ENCODE measurements around the gene SCGB3A1. TPM values are rescaled to one million over a fixed set of nuclear protein-coding genes. Genes with fewer than 3 reads are reported as not detected.

The SCGB3A1 gene
- total and polyA plus RNA-seq, 2 donors (not counting 1 experiment from before 2014, with no cell fraction given) = not detected

GRCh38 chr5:180628827-180629750 is 37.8 kb upstream of the SCGB3A1 start:
- Mint-ChIP-seq H3K27me3 (no peaks in the 10 kb centered on the region), H3K27ac (no peak overlapping the region), H3K9me3 (ENCODE audit: insufficient read depth) (peaks cover 2% of the 10 kb centered on the region), H3K4me1 (peaks cover 3% of the 10 kb centered on the region), H3K4me3 (no peak overlapping the region)
- Histone ChIP-seq H3K27me3 (replicated peaks in 1 of 4; ENCODE audit: control extremely low read depth in 1 of 4, control insufficient read depth in 3 of 4, insufficient read depth in 4 of 4, low read length in 3 of 4) (no peaks in the 10 kb centered on the region), H3K4me3 (ENCODE audit: control extremely low read depth in 1 of 5, extremely low read depth in 1 of 5, insufficient read depth in 1 of 5, low read depth in 2 of 5, low read length in 4 of 5) (no peak overlapping the region), H4K20me1 (ENCODE audit: control insufficient read depth, insufficient read depth, low read length, poor library complexity, severe bottlenecking) (no peaks in the 10 kb centered on the region), H2AFZ (ENCODE audit: insufficient read depth, low read depth, low read length, poor library complexity, severe bottlenecking) (no peak overlapping the region), H3K27ac (ENCODE audit: low read length in 2 of 2) (no peak overlapping the region), H3K9ac (ENCODE audit: low read length) (no peak overlapping the region), H3K4me2 (replicated peaks; ENCODE audit: low read depth, low read length, poor library complexity, severe bottlenecking) (no peak overlapping the region), H3K4me1 (ENCODE audit: control insufficient read depth in 2 of 2, insufficient read depth in 2 of 2, low read length in 2 of 2) (no peaks in the 10 kb centered on the region), H3K79me2 (ENCODE audit: control insufficient read depth, insufficient read depth, low read length) (no peaks in the 10 kb centered on the region), H3K9me3 (ENCODE audit: control extremely low read depth in 1 of 3, control insufficient read depth in 2 of 3, insufficient read depth in 1 of 3, low read length in 2 of 3) (no peaks in the 10 kb centered on the region), H3K36me3 (replicated peaks in 1 of 2; ENCODE audit: control extremely low read depth in 1 of 2, control insufficient read depth in 1 of 2, extremely low read depth in 1 of 2, insufficient read depth in 2 of 2, low read length in 1 of 2) (no peaks in the 10 kb centered on the region)
- ChIA-PET POLR2A (no interaction called here), CTCF (no interaction called here)
- WGBS (ENCODE audit: insufficient coverage) = 92% methylated on average over 42 of the region's 44 CpGs
- intact Hi-C loops (cut with micrococcal nuclease) = no loop called here
- TF ChIP-seq EZH2 (IDR thresholded peaks at IDR 0.05; ENCODE audit: borderline replicate concordance, insufficient read depth, low read depth, low read length, poor library complexity, severe bottlenecking) = no peak
- TF ChIP-seq CTCF (IDR thresholded peaks at IDR 0.05) = no peak
- ATAC-seq (ENCODE audit: low read depth) (no peak), DNase-seq (no peak)

- intact Hi-C loops (cut with micrococcal nuclease) = no loop called here
- Histone ChIP-seq H3K4me1 (ENCODE audit: control insufficient read depth in 2 of 2, insufficient read depth in 2 of 2, low read length in 2 of 2) (no peaks in the 10 kb centered on the region), H3K4me3 (ENCODE audit: control extremely low read depth in 1 of 5, extremely low read depth in 1 of 5, insufficient read depth in 1 of 5, low read depth in 2 of 5, low read length in 4 of 5) (no peak overlapping the region), H3K4me2 (replicated peaks; ENCODE audit: low read depth, low read length, poor library complexity, severe bottlenecking) (no peak overlapping the region), H3K36me3 (replicated peaks in 1 of 2; ENCODE audit: control extremely low read depth in 1 of 2, control insufficient read depth in 1 of 2, extremely low read depth in 1 of 2, insufficient read depth in 2 of 2, low read length in 1 of 2) (no peaks in the 10 kb centered on the region), H3K79me2 (ENCODE audit: control insufficient read depth, insufficient read depth, low read length) (no peaks in the 10 kb centered on the region), H3K9ac (ENCODE audit: low read length) (no peak overlapping the region), H2AFZ (ENCODE audit: insufficient read depth, low read depth, low read length, poor library complexity, severe bottlenecking) (no peak overlapping the region), H3K27ac (ENCODE audit: low read length in 2 of 2) (no peak overlapping the region), H3K27me3 (replicated peaks in 1 of 4; ENCODE audit: control extremely low read depth in 1 of 4, control insufficient read depth in 3 of 4, insufficient read depth in 4 of 4, low read length in 3 of 4) (no peaks in the 10 kb centered on the region), H4K20me1 (ENCODE audit: control insufficient read depth, insufficient read depth, low read length, poor library complexity, severe bottlenecking) (no peaks in the 10 kb centered on the region), H3K9me3 (ENCODE audit: control extremely low read depth in 1 of 3, control insufficient read depth in 2 of 3, insufficient read depth in 1 of 3, low read length in 2 of 3) (no peaks in the 10 kb centered on the region)
- CTCF ChIA-PET = no interaction called here
- POLR2A ChIA-PET = no interaction called here
- peaks cover 4% of the 10 kb centered on the region for H3K4me1 Mint-ChIP-seq
- TF ChIP-seq CTCF (IDR thresholded peaks at IDR 0.05) = no peak
- TF ChIP-seq EZH2 (IDR thresholded peaks at IDR 0.05; ENCODE audit: borderline replicate concordance, insufficient read depth, low read depth, low read length, poor library complexity, severe bottlenecking) = no peak
- no peak overlapping the region for H3K27ac Mint-ChIP-seq
- 83% methylated on average over 13 of the region's 14 CpGs for WGBS (ENCODE audit: insufficient coverage)
- H3K9me3 Mint-ChIP-seq (ENCODE audit: insufficient read depth) = no peaks in the 10 kb centered on the region
- DNase-seq = no peak
- no peak for ATAC-seq (ENCODE audit: low read depth)
- no peaks in the 10 kb centered on the region for H3K27me3 Mint-ChIP-seq
- H3K4me3 Mint-ChIP-seq = no peak overlapping the region
These were observed 36.9 kb upstream of the SCGB3A1 start for GRCh38 chr5:180628211-180628610.

Data from B cell (primary cell).